Liver (tissue), 9 donors: ENCODE data around the gene TAB2. TPM values are rescaled to one million over a fixed set of nuclear protein-coding genes. Genes with fewer than 3 reads are reported as not detected.

ENCODE experiments used
- DNase-seq: peaks from one replicate; pipeline ENCODE4 v3.0.0-alpha.2; 2017; ENCODE audit warnings: low spot score
- H3K27ac ChIP-seq, 2 donors: one replicate each; pipeline ENCODE4 v1.7.0; 2013; ENCODE audit warnings: inconsistent platforms in 2 of 2, low read length in 2 of 2, control low read depth in 1 of 2, low read depth in 1 of 2, mild to moderate bottlenecking in 1 of 2
- H3K27me3 ChIP-seq, 4 donors: one replicate each; pipeline versions ENCODE4 v1.6.1 to v1.7.0; 2013; ENCODE audit warnings: low read length in 3 of 4, inconsistent platforms in 1 of 4, mild to moderate bottlenecking in 1 of 4, moderate library complexity in 1 of 4; ENCODE audit not compliant: control insufficient read depth in 4 of 4, insufficient read depth in 4 of 4
- H3K36me3 ChIP-seq, 4 donors: one replicate each; pipeline versions ENCODE4 v1.6.1 to v1.7.0; 2013; ENCODE audit warnings: low read length in 3 of 4, mild to moderate bottlenecking in 3 of 4, low read depth in 1 of 4, moderate library complexity in 1 of 4; ENCODE audit not compliant: control insufficient read depth in 4 of 4, insufficient read depth in 3 of 4
- H3K4me1 ChIP-seq, 4 donors: one replicate each; pipeline versions ENCODE4 v1.6.1 to v1.7.0; 2013; ENCODE audit warnings: low read length in 3 of 4, mild to moderate bottlenecking in 3 of 4, moderate library complexity in 1 of 4; ENCODE audit not compliant: control insufficient read depth in 4 of 4, insufficient read depth in 4 of 4
- H3K4me3 ChIP-seq, 3 donors: one replicate each; pipeline versions ENCODE4 v1.6.1 to v1.7.0; 2013; ENCODE audit warnings: low read length in 3 of 3, control low read depth in 1 of 3, low read depth in 1 of 3, mild to moderate bottlenecking in 1 of 3
- H3K9ac ChIP-seq, 2 donors: one replicate each; pipeline ENCODE4 v1.7.0; 2013; ENCODE audit warnings: low read length in 2 of 2, mild to moderate bottlenecking in 2 of 2, moderate library complexity in 2 of 2, control low read depth in 1 of 2, low read depth in 1 of 2
- H3K9me3 ChIP-seq, 4 donors: one replicate each; pipeline versions ENCODE4 v1.6.1 to v1.7.0; 2013; ENCODE audit warnings: low read length in 3 of 4; ENCODE audit not compliant: control insufficient read depth in 4 of 4
- ATF3 ChIP-seq: IDR thresholded peaks from 2 replicates; pipeline ENCODE4 v1.6.1; 2016; ENCODE audit warnings: antibody characterized with exemption
- EGR1 ChIP-seq, 2 donors: IDR thresholded peaks; 2 replicates each; pipeline ENCODE4 v1.6.1; 2016 to 2018; ENCODE audit warnings: antibody characterized with exemption in 2 of 2, low read depth in 2 of 2
- FOXA1 ChIP-seq: IDR thresholded peaks from 2 replicates; pipeline ENCODE4 v1.6.1; 2016; ENCODE audit warnings: antibody characterized with exemption
- FOXA2 ChIP-seq: IDR thresholded peaks from 2 replicates; pipeline ENCODE4 v1.6.1; 2016; ENCODE audit warnings: antibody characterized with exemption
- GABPA ChIP-seq, 2 donors: IDR thresholded peaks in 1 of 2; conservative IDR thresholded peaks in 1 of 2; 2 replicates each; pipeline ENCODE4 v1.6.1; 2016; ENCODE audit warnings: antibody characterized with exemption in 2 of 2, mild to moderate bottlenecking in 1 of 2, moderate library complexity in 1 of 2
- HNF4A ChIP-seq, 2 donors: conservative IDR thresholded peaks; 2 replicates each; pipeline ENCODE4 v1.6.1; 2016; ENCODE audit warnings: antibody characterized with exemption in 2 of 2, mild to moderate bottlenecking in 2 of 2
- HNF4G ChIP-seq: IDR thresholded peaks from 2 replicates; pipeline ENCODE4 v1.6.1; 2016; ENCODE audit warnings: antibody characterized with exemption
- JUND ChIP-seq, 2 donors: IDR thresholded peaks; 2 replicates each; pipeline ENCODE4 v1.6.1; 2016; ENCODE audit warnings: antibody characterized with exemption in 2 of 2
- MAX ChIP-seq: IDR thresholded peaks from 2 replicates; pipeline ENCODE4 v1.6.1; 2016; ENCODE audit warnings: antibody characterized with exemption
- NR2F2 ChIP-seq: IDR thresholded peaks from 2 replicates; pipeline ENCODE4 v1.6.1; 2016; ENCODE audit warnings: antibody characterized with exemption
- RAD21 ChIP-seq, 2 donors: IDR thresholded peaks; 2 replicates each; pipeline ENCODE4 v1.6.1; 2016; ENCODE audit warnings: antibody characterized with exemption in 2 of 2, mild to moderate bottlenecking in 2 of 2
- RXRA ChIP-seq, 2 donors: IDR thresholded peaks; 2 replicates each; pipeline ENCODE4 v1.6.1; 2017 to 2018; ENCODE audit warnings: antibody characterized with exemption in 2 of 2, mild to moderate bottlenecking in 1 of 2
- SP1 ChIP-seq: IDR thresholded peaks from 2 replicates; pipeline ENCODE4 v1.6.1; 2018; ENCODE audit warnings: antibody characterized with exemption, mild to moderate bottlenecking
- TAF1 ChIP-seq: conservative IDR thresholded peaks from 2 replicates; pipeline ENCODE4 v1.6.1; 2016; ENCODE audit warnings: antibody characterized with exemption, mild to moderate bottlenecking
- YY1 ChIP-seq: IDR thresholded peaks from 2 replicates; pipeline ENCODE4 v1.6.1; 2016; ENCODE audit warnings: antibody characterized with exemption, mild to moderate bottlenecking
- WGBS: extraction: QIAGEN DNeasy Blood & Tissue Kit; methylation state at CpG from one replicate; pipeline ENCODE4 v1.1.7; 2013; 5-methylcytosine and 5-hydroxymethylcytosine counted together
- polyA plus RNA-seq, 2 donors: library from polyadenylated mRNA; stranded (reverse) in 1 of 2; unstranded in 1 of 2; fragments of 200-250 nt in 1 of 2; fragments of >200 nt in 1 of 2; fragmentation: Nextera tagmentation in 1 of 2; extraction: Ambion mirVana in 1 of 2; gene quantifications; one replicate each; pipeline versions ENCODE4 v1.2.1 to v1.2.3, GENCODE V29; 2013 to 2015
- total RNA-seq, 2 donors: library from RNA; depleted of rRNA; stranded (reverse); fragments of >200 nt; gene quantifications; one replicate each; pipeline ENCODE4 v1.2.3, GENCODE V29; 2014
- TF ChIP-seq, protein P1 (sequence below): IDR thresholded peaks from 2 replicates; pipeline ENCODE4 v1.6.1; 2016; ENCODE audit warnings: antibody characterized with exemption
- TF ChIP-seq, protein P2 (sequence below): IDR thresholded peaks from 2 replicates; pipeline ENCODE4 v1.6.1; 2016; ENCODE audit warnings: antibody characterized with exemption, mild to moderate bottlenecking
- donor health status: healthy.
- donor health status: healthy.
- donor health status: healthy.
- donor health status: healthy.
- donor health status: healthy.

The TAB2 gene
- total and polyA plus RNA-seq, 4 donors, result 10.5 to 25.6 (median 18.0) TPM

GRCh38 chr6:149286905-149287304, 30.6 kb upstream of the TAB2 start:
- Histone ChIP-seq H3K9me3 (no peaks in the 10 kb centered on the region), H3K9ac (no peak overlapping the region), H3K27ac (no peak overlapping the region), H3K4me3 (no peak overlapping the region), H3K4me1 (no peaks in the 10 kb centered on the region), H3K36me3 (no peaks in the 10 kb centered on the region), H3K27me3 (no peaks in the 10 kb centered on the region)
- 77% methylated on average over 6 of the region's 6 CpGs for WGBS
- TF ChIP-seq SP1, result no peak
- no peak for TF ChIP-seq FOXA2
- TF ChIP-seq ATF3, result no peak
- no peak for TF ChIP-seq FOXA1
- no peak for TF ChIP-seq JUND (IDR thresholded peaks at IDR 0.05)
- TF ChIP-seq NR2F2, result no peak
- TF ChIP-seq YY1, result no peak
- TF ChIP-seq TAF1, result no peak
- TF ChIP-seq, protein P1, sequence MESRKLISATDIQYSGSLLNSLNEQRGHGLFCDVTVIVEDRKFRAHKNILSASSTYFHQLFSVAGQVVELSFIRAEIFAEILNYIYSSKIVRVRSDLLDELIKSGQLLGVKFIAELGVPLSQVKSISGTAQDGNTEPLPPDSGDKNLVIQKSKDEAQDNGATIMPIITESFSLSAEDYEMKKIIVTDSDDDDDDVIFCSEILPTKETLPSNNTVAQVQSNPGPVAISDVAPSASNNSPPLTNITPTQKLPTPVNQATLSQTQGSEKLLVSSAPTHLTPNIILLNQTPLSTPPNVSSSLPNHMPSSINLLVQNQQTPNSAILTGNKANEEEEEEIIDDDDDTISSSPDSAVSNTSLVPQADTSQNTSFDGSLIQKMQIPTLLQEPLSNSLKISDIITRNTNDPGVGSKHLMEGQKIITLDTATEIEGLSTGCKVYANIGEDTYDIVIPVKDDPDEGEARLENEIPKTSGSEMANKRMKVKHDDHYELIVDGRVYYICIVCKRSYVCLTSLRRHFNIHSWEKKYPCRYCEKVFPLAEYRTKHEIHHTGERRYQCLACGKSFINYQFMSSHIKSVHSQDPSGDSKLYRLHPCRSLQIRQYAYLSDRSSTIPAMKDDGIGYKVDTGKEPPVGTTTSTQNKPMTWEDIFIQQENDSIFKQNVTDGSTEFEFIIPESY, result no peak
- TF ChIP-seq GABPA (IDR thresholded peaks at IDR 0.05 in 1 of 2, conservative IDR thresholded peaks at IDR 0.05 in 1 of 2), result no peak
- DNase-seq, result no peak

DNA sequence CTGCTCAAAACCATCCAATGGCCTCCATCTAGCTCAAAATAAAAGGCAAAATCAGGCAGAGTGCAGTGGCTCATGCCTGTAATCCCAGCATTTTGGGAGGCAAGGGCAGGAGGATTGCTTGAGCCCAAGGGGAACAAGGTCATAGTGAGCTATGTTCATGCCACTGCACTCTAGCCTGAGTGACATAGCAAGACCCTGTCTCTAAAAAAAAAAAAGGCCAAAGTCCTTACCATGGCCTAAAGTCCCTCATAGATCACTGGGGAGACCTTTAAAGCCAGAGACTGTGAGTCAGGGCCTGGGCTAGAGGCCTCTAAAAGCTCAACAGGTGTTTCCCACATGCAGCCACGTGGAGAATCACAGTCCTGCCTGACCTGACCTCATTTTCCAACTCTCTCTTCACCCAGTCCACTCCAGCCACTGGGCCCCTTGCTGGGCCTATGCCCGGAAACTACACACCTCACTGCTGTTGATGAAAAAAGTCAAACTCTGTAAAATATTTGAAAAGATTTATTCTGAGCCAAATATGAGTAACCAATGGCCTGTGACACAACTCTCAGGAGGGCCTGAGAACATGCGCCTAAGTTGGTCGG, 28.2 kb upstream of the TAB2 start:
- no peak overlapping the region for H3K9ac ChIP-seq
- no peaks in the 10 kb centered on the region for H3K9me3 ChIP-seq
- TF ChIP-seq HNF4A (conservative IDR thresholded peaks at IDR 0.05), result no peak
- TF ChIP-seq FOXA1, result no peak
- TF ChIP-seq MAX, result no peak
- TF ChIP-seq RAD21 (IDR thresholded peaks at IDR 0.05), result no peak
- TF ChIP-seq, protein P2, sequence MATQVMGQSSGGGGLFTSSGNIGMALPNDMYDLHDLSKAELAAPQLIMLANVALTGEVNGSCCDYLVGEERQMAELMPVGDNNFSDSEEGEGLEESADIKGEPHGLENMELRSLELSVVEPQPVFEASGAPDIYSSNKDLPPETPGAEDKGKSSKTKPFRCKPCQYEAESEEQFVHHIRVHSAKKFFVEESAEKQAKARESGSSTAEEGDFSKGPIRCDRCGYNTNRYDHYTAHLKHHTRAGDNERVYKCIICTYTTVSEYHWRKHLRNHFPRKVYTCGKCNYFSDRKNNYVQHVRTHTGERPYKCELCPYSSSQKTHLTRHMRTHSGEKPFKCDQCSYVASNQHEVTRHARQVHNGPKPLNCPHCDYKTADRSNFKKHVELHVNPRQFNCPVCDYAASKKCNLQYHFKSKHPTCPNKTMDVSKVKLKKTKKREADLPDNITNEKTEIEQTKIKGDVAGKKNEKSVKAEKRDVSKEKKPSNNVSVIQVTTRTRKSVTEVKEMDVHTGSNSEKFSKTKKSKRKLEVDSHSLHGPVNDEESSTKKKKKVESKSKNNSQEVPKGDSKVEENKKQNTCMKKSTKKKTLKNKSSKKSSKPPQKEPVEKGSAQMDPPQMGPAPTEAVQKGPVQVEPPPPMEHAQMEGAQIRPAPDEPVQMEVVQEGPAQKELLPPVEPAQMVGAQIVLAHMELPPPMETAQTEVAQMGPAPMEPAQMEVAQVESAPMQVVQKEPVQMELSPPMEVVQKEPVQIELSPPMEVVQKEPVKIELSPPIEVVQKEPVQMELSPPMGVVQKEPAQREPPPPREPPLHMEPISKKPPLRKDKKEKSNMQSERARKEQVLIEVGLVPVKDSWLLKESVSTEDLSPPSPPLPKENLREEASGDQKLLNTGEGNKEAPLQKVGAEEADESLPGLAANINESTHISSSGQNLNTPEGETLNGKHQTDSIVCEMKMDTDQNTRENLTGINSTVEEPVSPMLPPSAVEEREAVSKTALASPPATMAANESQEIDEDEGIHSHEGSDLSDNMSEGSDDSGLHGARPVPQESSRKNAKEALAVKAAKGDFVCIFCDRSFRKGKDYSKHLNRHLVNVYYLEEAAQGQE, result no peak
- TF ChIP-seq HNF4G, result no peak
- no peak for TF ChIP-seq TAF1
- TF ChIP-seq YY1, result no peak
- no peak for TF ChIP-seq RXRA (IDR thresholded peaks at IDR 0.05)
- no peak for TF ChIP-seq GABPA (IDR thresholded peaks at IDR 0.05 in 1 of 2, conservative IDR thresholded peaks at IDR 0.05 in 1 of 2)
- no peak for TF ChIP-seq EGR1 (IDR thresholded peaks at IDR 0.05; ENCODE audit: low read depth in 2 of 2)
- no peak for TF ChIP-seq SP1
- no peak for TF ChIP-seq FOXA2
- no peak overlapping the region for H3K27ac ChIP-seq
- no peak overlapping the region for H3K4me3 ChIP-seq
- H3K36me3 ChIP-seq, result no peaks in the 10 kb centered on the region
- no peak for DNase-seq
- WGBS, result 93% methylated on average over 4 of the region's 4 CpGs
- H3K4me1 ChIP-seq, result no peaks in the 10 kb centered on the region
- no peaks in the 10 kb centered on the region for H3K27me3 ChIP-seq
